ENCODE data around the gene USP25. TPM values are rescaled to one million over a fixed set of nuclear protein-coding genes. Genes with fewer than 3 reads are reported as not detected.

USP25 gene
- total RNA-seq, 1 donor from 2014 or later = 62.1 TPM

DNA sequence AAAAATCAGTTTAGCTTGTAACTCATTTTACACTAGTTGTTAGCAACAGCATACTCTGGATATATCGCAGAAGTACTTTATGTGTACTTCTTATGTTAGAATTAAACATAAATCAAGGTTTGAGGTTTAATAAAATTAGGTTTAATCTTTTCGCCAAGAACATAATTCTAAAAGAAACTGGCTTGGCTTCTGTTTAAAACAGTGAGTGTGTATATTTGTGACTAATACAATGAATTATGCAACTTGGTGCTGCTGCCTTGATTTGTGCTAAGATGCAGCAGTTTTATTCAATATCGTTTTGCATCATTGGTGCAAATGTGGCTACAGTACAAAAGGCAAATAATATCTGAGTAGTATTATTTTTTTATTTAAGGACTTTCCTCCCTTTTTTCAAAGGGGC, 44.8 kb downstream of the USP25 start:
- Histone ChIP-seq H3K4me1 (ENCODE audit: control insufficient read depth in 3 of 3, insufficient read depth in 3 of 3, low read length in 3 of 3) (peaks cover 6 to 9% (median 7%) of the 10 kb centered on the region in 3 donors), H3K4me3 (ENCODE audit: low read length in 3 of 3) (no peak overlapping the region), H3K9me3 (ENCODE audit: control insufficient read depth in 3 of 3, low read length in 3 of 3) (no peaks in the 10 kb centered on the region), H3K36me3 (ENCODE audit: control insufficient read depth in 3 of 3, insufficient read depth in 3 of 3, low read length in 3 of 3) (no peaks in the 10 kb centered on the region), H3K9ac (ENCODE audit: low read depth in 1 of 3, low read length in 3 of 3) (no peak overlapping the region), H3K27me3 (ENCODE audit: control insufficient read depth in 3 of 3, insufficient read depth in 3 of 3, low read length in 3 of 3) (no peaks in the 10 kb centered on the region), H3K27ac (ENCODE audit: low read depth, low read length) (no peak overlapping the region)

DNA sequence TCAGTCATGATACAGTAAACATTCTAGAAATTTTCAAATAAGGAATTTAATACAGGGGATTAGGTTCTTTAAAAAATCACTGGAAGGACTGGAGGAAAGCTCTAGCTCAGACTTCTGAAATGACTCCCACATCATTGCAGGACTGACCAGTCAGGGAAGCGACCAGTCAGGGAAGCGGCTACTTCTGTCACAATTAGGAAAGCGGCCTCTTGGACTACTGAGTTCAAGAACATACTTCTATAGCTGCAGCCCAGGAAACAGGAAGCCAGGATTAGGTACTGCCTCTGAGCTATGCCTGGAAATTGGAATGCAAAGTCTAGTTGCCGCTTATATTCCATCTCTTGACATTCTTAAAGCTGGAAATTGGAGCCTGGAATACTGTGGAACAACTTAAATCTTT, 45.5 kb downstream of the USP25 start:
- H3K27ac ChIP-seq (ENCODE audit: low read depth, low read length) = no peak overlapping the region
- no peaks in the 10 kb centered on the region for H3K9me3 ChIP-seq (ENCODE audit: control insufficient read depth in 3 of 3, low read length in 3 of 3)
- H3K4me1 ChIP-seq (ENCODE audit: control insufficient read depth in 3 of 3, insufficient read depth in 3 of 3, low read length in 3 of 3) = peaks cover 2 to 9% (median 6%) of the 10 kb centered on the region in 3 donors
- H3K36me3 ChIP-seq (ENCODE audit: control insufficient read depth in 3 of 3, insufficient read depth in 3 of 3, low read length in 3 of 3) = no peaks in the 10 kb centered on the region
- H3K27me3 ChIP-seq (ENCODE audit: control insufficient read depth in 3 of 3, insufficient read depth in 3 of 3, low read length in 3 of 3) = no peaks in the 10 kb centered on the region
- no peak overlapping the region for H3K9ac ChIP-seq (ENCODE audit: low read depth in 1 of 3, low read length in 3 of 3)
- H3K4me3 ChIP-seq (ENCODE audit: low read length in 3 of 3) = no peak overlapping the region

DNA sequence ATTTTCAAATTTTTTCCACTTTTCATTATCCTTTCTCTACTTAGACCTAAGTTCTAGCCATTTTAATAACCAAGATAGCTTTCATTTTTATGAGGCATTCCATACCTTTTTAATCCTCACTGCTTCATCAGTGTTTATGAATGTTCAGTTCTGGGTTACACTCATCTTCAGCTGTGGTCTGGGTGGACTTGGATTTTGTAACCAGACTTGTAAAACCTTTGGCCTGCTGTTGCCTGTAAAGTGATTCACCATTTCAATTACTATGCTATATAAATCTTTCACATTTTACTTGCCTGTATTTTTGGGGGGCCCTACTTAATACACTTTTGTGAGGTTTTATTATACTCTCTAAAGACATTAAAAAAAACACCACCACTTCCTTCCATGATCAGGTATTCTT, 46.2 kb downstream of the USP25 start:
- Histone ChIP-seq H3K9me3 (ENCODE audit: control insufficient read depth in 3 of 3, low read length in 3 of 3) (no peaks in the 10 kb centered on the region), H3K4me3 (ENCODE audit: low read length in 3 of 3) (no peak overlapping the region), H3K9ac (ENCODE audit: low read depth in 1 of 3, low read length in 3 of 3) (no peak overlapping the region), H3K27me3 (ENCODE audit: control insufficient read depth in 3 of 3, insufficient read depth in 3 of 3, low read length in 3 of 3) (no peaks in the 10 kb centered on the region), H3K27ac (ENCODE audit: low read depth, low read length) (no peak overlapping the region), H3K4me1 (ENCODE audit: control insufficient read depth in 3 of 3, insufficient read depth in 3 of 3, low read length in 3 of 3) (peaks cover 2 to 9% (median 6%) of the 10 kb centered on the region in 3 donors), H3K36me3 (ENCODE audit: control insufficient read depth in 3 of 3, insufficient read depth in 3 of 3, low read length in 3 of 3) (peaks cover 0 to 3% (median 2%) of the 10 kb centered on the region in 3 donors)

DNA sequence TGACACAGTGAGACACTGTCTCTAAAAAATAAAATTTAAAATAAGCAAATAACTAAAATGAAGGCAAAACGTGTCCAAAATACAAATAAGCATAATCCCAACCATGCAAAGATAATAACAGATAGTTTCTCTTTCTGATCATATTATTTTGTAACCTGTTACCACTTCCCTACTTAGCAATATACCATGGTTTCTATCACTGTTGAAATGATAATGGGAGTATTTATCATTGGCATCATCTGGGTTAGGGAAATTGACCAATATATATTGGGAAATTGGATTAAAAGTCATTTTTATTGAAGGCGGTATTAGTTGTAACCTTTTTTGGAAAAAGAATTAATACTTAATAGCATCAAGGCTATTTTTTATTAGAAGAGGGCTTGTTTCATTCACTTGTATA, 47.0 kb downstream of the USP25 start:
- Histone ChIP-seq H3K4me3 (ENCODE audit: low read length in 3 of 3) (no peak overlapping the region), H3K4me1 (ENCODE audit: control insufficient read depth in 3 of 3, insufficient read depth in 3 of 3, low read length in 3 of 3) (peaks cover 2 to 6% (median 4%) of the 10 kb centered on the region in 3 donors), H3K36me3 (ENCODE audit: control insufficient read depth in 3 of 3, insufficient read depth in 3 of 3, low read length in 3 of 3) (peaks cover 5 to 10% (median 7%) of the 10 kb centered on the region in 3 donors)

DNA sequence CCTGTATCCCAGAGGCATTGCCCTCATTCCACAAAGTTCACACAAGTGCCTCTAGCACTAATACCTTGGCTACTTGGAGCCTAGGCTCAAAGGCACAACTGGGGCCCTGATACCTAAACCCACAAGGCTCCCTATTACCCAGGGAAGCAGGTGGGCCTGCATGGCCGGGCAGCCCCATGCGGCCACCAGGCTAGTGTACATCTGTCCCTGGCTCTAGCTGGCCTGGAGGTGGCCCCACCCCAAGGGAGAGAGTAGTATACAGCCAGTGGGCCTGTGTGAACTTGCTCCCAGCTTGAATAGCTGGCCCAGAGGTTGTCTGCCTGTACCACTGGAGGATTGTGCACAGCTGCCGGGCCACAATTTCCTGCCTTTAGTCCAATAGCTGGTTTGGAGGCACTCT, 52.2 kb downstream of the USP25 start:
- Histone ChIP-seq H3K36me3 (ENCODE audit: control insufficient read depth in 3 of 3, insufficient read depth in 3 of 3, low read length in 3 of 3) (peaks cover 13 to 20% (median 14%) of the 10 kb centered on the region in 3 donors), H3K27me3 (ENCODE audit: control insufficient read depth in 3 of 3, insufficient read depth in 3 of 3, low read length in 3 of 3) (no peaks in the 10 kb centered on the region), H3K4me3 (ENCODE audit: low read length in 3 of 3) (no peak overlapping the region)

More for the DNA sequence above, 47.0 kb downstream of the USP25 start:
- Histone ChIP-seq H3K27me3 (ENCODE audit: control insufficient read depth in 3 of 3, insufficient read depth in 3 of 3, low read length in 3 of 3) (no peaks in the 10 kb centered on the region), H3K9ac (ENCODE audit: low read depth in 1 of 3, low read length in 3 of 3) (no peak overlapping the region), H3K9me3 (ENCODE audit: control insufficient read depth in 3 of 3, low read length in 3 of 3) (no peaks in the 10 kb centered on the region), H3K27ac (ENCODE audit: low read depth, low read length) (no peak overlapping the region)

DNA sequence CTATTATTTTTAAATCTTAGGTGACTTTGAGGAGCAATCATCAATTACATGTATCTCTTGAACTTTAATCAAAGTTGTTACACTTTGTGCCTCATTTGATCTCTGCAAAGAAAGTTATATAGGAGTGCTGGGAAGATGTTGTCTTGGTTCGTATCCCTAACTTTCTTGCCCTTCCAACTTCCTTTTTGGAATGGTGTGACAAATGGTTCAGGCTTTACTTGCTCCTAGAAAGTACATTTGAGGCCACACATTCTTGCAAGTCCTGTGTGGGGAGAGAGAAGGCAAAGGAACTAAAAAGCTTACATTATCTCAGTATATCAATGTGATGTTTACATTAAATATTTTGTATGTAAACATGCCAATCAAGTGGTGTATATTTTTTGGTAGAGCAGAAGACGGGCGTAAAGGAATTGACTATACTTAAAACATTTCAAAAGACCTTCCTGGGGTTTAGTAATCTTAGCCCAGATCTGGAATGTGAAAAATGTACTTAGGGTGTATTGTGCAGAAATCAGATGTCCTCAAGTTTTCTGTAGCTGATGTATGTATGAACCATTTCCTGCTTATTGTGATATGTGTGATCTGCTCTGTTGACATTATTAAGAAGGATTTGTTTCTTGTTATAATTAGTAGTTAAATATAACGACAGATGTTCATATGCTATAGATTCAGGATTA, 59.2 kb downstream of the USP25 start:
- Histone ChIP-seq H3K36me3 (ENCODE audit: control insufficient read depth in 3 of 3, insufficient read depth in 3 of 3, low read length in 3 of 3) (no peaks in the 10 kb centered on the region), H3K27ac (ENCODE audit: low read depth, low read length) (no peak overlapping the region), H3K9ac (ENCODE audit: low read depth in 1 of 3, low read length in 3 of 3) (no peak overlapping the region), H3K4me3 (ENCODE audit: low read length in 3 of 3) (no peak overlapping the region), H3K4me1 (ENCODE audit: control insufficient read depth in 3 of 3, insufficient read depth in 3 of 3, low read length in 3 of 3) (no peaks in the 10 kb centered on the region), H3K9me3 (ENCODE audit: control insufficient read depth in 3 of 3, low read length in 3 of 3) (no peaks in the 10 kb centered on the region), H3K27me3 (ENCODE audit: control insufficient read depth in 3 of 3, insufficient read depth in 3 of 3, low read length in 3 of 3) (no peaks in the 10 kb centered on the region)

More for the DNA sequence above, 52.2 kb downstream of the USP25 start:
- Histone ChIP-seq H3K9ac (ENCODE audit: low read depth in 1 of 3, low read length in 3 of 3) (no peak overlapping the region), H3K9me3 (ENCODE audit: control insufficient read depth in 3 of 3, low read length in 3 of 3) (no peaks in the 10 kb centered on the region), H3K4me1 (ENCODE audit: control insufficient read depth in 3 of 3, insufficient read depth in 3 of 3, low read length in 3 of 3) (no peaks in the 10 kb centered on the region), H3K27ac (ENCODE audit: low read depth, low read length) (no peak overlapping the region)

DNA sequence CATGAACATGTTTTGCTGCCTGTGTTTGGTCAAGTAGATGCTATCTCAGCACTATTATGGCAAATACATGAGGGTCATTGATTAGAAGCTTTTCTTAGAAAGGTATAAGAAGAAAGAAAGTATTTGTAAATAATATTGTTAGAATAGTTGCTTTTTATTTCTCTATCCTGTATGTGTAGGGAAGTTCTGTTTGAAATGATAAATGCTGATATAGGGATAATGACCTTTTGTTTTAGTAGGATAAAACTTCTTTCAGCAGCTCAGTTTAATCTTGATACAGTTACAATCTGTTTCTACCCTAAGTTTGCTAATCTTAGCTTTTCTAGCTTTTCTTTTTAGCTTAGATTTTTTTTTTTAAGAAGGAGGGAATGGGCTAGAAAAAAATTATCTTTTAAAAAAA, 63.3 kb downstream of the USP25 start:
- no peaks in the 10 kb centered on the region for H3K36me3 ChIP-seq (ENCODE audit: control insufficient read depth in 3 of 3, insufficient read depth in 3 of 3, low read length in 3 of 3)
- H3K4me1 ChIP-seq (ENCODE audit: control insufficient read depth in 3 of 3, insufficient read depth in 3 of 3, low read length in 3 of 3) = peaks cover 0 to 4% (median 2%) of the 10 kb centered on the region in 3 donors

DNA sequence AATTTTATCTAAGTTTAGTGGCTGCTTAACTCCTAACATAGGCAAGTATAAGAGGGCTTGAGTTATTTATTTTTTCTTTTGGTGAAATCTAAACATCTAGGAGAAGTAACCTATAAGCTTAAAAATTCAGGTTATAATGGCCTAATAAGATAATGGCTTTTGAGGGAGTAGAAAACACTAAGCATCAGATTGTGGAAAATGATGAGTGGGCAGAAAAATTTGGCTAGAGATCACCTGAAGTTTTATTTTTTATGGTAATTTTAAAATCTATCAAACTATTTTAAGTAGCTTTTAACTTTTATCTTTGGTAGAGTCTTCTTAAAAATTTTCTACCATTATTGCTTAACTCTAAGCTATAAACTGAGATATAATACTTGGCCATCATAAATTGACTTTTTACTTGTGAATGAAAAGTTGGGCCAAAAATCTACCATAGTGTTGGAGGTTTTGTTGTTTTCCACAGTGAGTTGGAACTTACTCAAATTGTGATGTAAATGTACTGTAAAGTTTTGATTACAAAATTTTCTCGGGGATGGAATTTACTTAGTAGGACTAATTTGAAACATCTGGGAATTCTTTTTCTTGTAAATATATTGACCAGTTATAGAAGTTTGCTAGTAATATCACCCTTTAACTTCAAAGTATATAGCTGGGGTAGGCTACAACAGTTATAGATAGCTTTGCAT, 63.9 kb downstream of the USP25 start:
- Histone ChIP-seq H3K9ac (ENCODE audit: low read depth in 1 of 3, low read length in 3 of 3) (no peak overlapping the region), H3K4me3 (ENCODE audit: low read length in 3 of 3) (no peak overlapping the region), H3K27me3 (ENCODE audit: control insufficient read depth in 3 of 3, insufficient read depth in 3 of 3, low read length in 3 of 3) (no peaks in the 10 kb centered on the region), H3K9me3 (ENCODE audit: control insufficient read depth in 3 of 3, low read length in 3 of 3) (no peaks in the 10 kb centered on the region), H3K4me1 (ENCODE audit: control insufficient read depth in 3 of 3, insufficient read depth in 3 of 3, low read length in 3 of 3) (peaks cover 0 to 4% (median 2%) of the 10 kb centered on the region in 3 donors), H3K27ac (ENCODE audit: low read depth, low read length) (no peak overlapping the region), H3K36me3 (ENCODE audit: control insufficient read depth in 3 of 3, insufficient read depth in 3 of 3, low read length in 3 of 3) (no peaks in the 10 kb centered on the region)

More for the DNA sequence above, 63.3 kb downstream of the USP25 start:
- Histone ChIP-seq H3K27ac (ENCODE audit: low read depth, low read length) (no peak overlapping the region), H3K4me3 (ENCODE audit: low read length in 3 of 3) (no peak overlapping the region), H3K9ac (ENCODE audit: low read depth in 1 of 3, low read length in 3 of 3) (no peak overlapping the region), H3K9me3 (ENCODE audit: control insufficient read depth in 3 of 3, low read length in 3 of 3) (no peaks in the 10 kb centered on the region), H3K27me3 (ENCODE audit: control insufficient read depth in 3 of 3, insufficient read depth in 3 of 3, low read length in 3 of 3) (no peaks in the 10 kb centered on the region)

DNA sequence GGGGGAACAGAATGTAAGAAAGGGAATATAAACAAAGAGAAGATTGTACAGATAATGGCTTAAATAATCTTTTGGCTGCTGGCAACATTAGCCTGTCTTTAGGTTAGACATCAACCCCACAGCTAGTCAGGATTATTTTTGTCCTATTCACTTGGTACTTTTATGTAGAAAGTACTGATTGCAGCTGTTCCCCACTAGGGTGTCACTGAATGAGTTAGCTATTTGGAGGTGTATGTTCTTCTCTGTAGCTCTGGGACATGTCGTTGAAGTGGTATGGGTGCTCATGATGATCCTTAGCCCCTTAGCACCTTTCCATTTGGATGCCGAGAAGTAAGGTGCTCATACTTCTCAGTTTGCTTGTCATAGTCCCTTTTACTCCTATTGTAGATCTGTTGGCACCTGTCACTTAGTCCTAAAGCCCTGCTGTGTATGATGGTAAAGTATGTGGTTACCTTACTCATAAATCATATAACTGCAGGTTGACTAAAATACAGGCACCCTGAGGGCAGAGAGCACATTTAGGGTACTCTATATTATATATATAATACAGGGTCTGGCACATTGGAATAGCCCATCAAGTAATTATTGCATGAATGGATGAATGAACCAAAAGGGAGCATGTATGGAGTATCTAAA, 64.6 kb downstream of the USP25 start:
- H3K27ac ChIP-seq (ENCODE audit: low read depth, low read length) = no peak overlapping the region
- no peak overlapping the region for H3K4me3 ChIP-seq (ENCODE audit: low read length in 3 of 3)
- no peaks in the 10 kb centered on the region for H3K9me3 ChIP-seq (ENCODE audit: control insufficient read depth in 3 of 3, low read length in 3 of 3)
- no peak overlapping the region for H3K9ac ChIP-seq (ENCODE audit: low read depth in 1 of 3, low read length in 3 of 3)
- H3K27me3 ChIP-seq (ENCODE audit: control insufficient read depth in 3 of 3, insufficient read depth in 3 of 3, low read length in 3 of 3) = no peaks in the 10 kb centered on the region
- no peaks in the 10 kb centered on the region for H3K36me3 ChIP-seq (ENCODE audit: control insufficient read depth in 3 of 3, insufficient read depth in 3 of 3, low read length in 3 of 3)
- peaks cover 0 to 4% (median 2%) of the 10 kb centered on the region in 3 donors for H3K4me1 ChIP-seq (ENCODE audit: control insufficient read depth in 3 of 3, insufficient read depth in 3 of 3, low read length in 3 of 3)

DNA sequence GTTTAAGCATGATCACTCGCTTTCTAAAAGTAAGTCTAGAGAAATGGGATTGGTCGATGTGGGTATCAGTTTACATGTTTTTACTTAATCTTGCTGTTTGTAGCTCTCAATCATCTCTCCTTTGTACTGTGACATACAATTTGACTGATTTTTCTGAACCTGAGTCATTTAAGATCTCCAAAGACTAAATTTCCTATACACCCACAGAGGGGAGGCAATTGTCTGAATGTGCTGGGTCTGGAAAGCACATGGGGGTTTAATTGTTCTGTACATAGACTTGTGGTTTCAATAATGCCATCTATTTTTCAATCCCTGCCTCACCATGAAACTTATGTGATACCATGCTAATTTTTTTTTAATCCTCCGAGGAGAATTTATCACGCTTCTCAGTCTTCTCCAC, 65.8 kb downstream of the USP25 start:
- no peaks in the 10 kb centered on the region for H3K9me3 ChIP-seq (ENCODE audit: control insufficient read depth in 3 of 3, low read length in 3 of 3)
- H3K27ac ChIP-seq (ENCODE audit: low read depth, low read length) = no peak overlapping the region
- H3K36me3 ChIP-seq (ENCODE audit: control insufficient read depth in 3 of 3, insufficient read depth in 3 of 3, low read length in 3 of 3) = no peaks in the 10 kb centered on the region
- H3K27me3 ChIP-seq (ENCODE audit: control insufficient read depth in 3 of 3, insufficient read depth in 3 of 3, low read length in 3 of 3) = no peaks in the 10 kb centered on the region
- H3K9ac ChIP-seq (ENCODE audit: low read depth in 1 of 3, low read length in 3 of 3) = no peak overlapping the region
- H3K4me3 ChIP-seq (ENCODE audit: low read length in 3 of 3) = no peak overlapping the region
- peaks cover 0 to 4% (median 3%) of the 10 kb centered on the region in 3 donors for H3K4me1 ChIP-seq (ENCODE audit: control insufficient read depth in 3 of 3, insufficient read depth in 3 of 3, low read length in 3 of 3)

All from skeletal muscle tissue (tissue), 4 donors.